NT2/D1 (cell line): Measurements from ENCODE around the gene RNU6-1.
A peak's percentile ranks its signal among the peaks of the same experiment; 100 is the strongest.

Experiments
- DNase-seq: peaks from one replicate; pipeline ENCODE4 v3.0.0-alpha.2; 2011; ENCODE audit warnings: low read depth, low spot score
- H3K27me3 ChIP-seq: 2 replicates; pipeline ENCODE4 v1.6.0; 2011; ENCODE audit warnings: mild to moderate bottlenecking; ENCODE audit not compliant: insufficient read length, insufficient read depth
- H3K36me3 ChIP-seq: 2 replicates; pipeline ENCODE4 v1.6.1; 2011; ENCODE audit warnings: mild to moderate bottlenecking, low read length, mixed read lengths; ENCODE audit not compliant: insufficient read depth, insufficient read length
- H3K4me1 ChIP-seq: 2 replicates; pipeline ENCODE4 v1.5.1; 2011; ENCODE audit not compliant: insufficient read depth, insufficient read length
- H3K4me3 ChIP-seq: 2 replicates; pipeline ENCODE4 v1.5.1; 2011; ENCODE audit warnings: low read depth; ENCODE audit not compliant: insufficient read length
- H3K9ac ChIP-seq: 2 replicates; pipeline ENCODE4 v1.6.0; 2011; ENCODE audit warnings: low read depth; ENCODE audit not compliant: insufficient read length
- H3K9me3 ChIP-seq: 2 replicates; pipeline ENCODE4 v1.5.1; 2011; ENCODE audit warnings: mild to moderate bottlenecking, low read length; ENCODE audit not compliant: insufficient read depth
- SUZ12 ChIP-seq: IDR thresholded peaks from 2 replicates; pipeline ENCODE4 v1.6.1; 2011; ENCODE audit not compliant: insufficient read length, insufficient read depth; ENCODE audit errors: extremely low read depth
- YY1 ChIP-seq: IDR thresholded peaks from 2 replicates; pipeline ENCODE4 v1.6.1; 2011; ENCODE audit not compliant: insufficient read length, insufficient read depth
- ZNF274 ChIP-seq: IDR thresholded peaks from 2 replicates; pipeline ENCODE4 v1.6.1; 2011; ENCODE audit warnings: mild to moderate bottlenecking, low read depth, low read length

RNU6-1 gene

DNA sequence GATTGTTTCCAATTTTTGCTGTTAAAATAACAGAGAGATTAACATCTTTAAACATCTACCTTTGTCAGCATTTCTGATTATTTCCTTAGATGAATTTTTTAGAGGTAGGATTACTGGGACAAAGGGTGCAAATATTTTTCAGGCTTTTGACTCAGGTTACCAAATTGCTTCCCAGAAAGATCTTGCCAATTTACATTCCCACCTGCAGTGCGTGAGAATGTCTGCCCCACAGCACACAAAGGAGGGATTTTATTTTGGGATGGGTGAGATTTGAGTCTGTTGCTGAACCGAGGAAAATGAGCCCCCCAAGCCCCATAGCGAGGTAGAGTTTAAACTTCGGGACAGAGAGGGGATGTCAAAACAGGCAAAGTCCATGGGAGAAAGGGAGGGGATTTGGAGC is 25.9 kb upstream of the RNU6-1 start:
- no peaks in the 10 kb centered on the region for H3K36me3 ChIP-seq
- H3K9me3 ChIP-seq: peaks cover 12% of the 10 kb centered on the region; the same call in 1 of the 2 replicates
- no peak overlapping the region for H3K4me3 ChIP-seq
- TF ChIP-seq ZNF274: no peak
- TF ChIP-seq SUZ12: no peak
- TF ChIP-seq YY1: no peak
- H3K4me1 ChIP-seq: no peaks in the 10 kb centered on the region
- H3K27me3 ChIP-seq: peaks cover 8% of the 10 kb centered on the region
- DNase-seq: no peak
- H3K9ac ChIP-seq: no peak overlapping the region

DNA sequence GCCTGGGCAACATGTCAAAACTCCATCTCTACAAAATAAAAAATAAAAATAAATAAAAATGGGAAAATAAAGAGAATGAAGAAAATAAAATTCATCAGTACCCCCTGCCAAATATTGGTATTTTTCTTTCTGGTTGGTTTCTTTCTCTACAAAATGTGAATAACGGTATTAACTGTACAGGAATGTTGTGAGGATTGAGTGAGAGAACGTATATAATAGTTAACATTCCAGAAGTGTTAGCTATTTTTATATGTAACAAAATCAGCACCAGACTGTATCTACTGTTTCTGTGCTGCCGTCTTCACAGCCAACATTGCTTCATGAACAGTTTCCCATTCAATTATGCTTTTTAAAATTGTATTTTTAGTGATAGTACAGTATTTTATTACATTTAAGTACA is 25.5 kb upstream of the RNU6-1 start:
- H3K9ac ChIP-seq: no peak overlapping the region
- H3K4me3 ChIP-seq: no peak overlapping the region
- peaks cover 8% of the 10 kb centered on the region for H3K27me3 ChIP-seq
- no peaks in the 10 kb centered on the region for H3K36me3 ChIP-seq
- TF ChIP-seq SUZ12 (no peak), YY1 (no peak), ZNF274 (no peak)
- no peaks in the 10 kb centered on the region for H3K4me1 ChIP-seq
- DNase-seq: no peak
- H3K9me3 ChIP-seq: peaks cover 12% of the 10 kb centered on the region; the same call in 1 of the 2 replicates

DNA sequence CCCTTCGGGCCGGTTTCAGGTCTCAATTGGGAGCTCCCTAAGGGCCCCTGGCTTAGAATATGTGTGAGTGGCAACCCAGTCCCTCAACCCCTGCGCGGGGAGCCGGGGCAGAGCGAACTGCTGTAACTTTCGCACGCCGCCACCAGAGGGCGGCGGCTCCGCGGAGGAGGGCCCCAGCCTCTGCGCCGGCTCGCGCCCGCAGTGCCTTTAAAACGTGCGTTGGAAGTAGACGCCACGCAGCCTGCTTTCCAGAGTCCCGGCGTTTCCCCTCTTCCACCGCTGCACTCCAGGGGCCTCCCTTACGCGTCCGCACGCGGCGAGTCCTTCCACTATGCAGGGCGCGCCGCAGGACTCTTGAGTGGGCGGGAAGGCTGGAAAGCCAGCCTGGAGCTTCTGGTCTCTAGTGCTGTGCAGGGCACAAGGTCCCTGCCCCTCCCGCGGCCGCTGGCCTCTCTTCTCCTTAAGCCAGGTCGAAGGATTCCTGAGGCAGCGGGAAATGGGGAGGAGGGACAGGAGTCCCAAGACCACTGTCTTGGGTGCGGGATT is 23.7 kb upstream of the RNU6-1 start:
- Histone ChIP-seq H3K9me3 (no peaks in the 10 kb centered on the region), H3K27me3 (peaks cover 8% of the 10 kb centered on the region), H3K4me3 (peak overlapping the region; percentile 21), H3K36me3 (no peaks in the 10 kb centered on the region), H3K4me1 (peaks cover 3% of the 10 kb centered on the region), H3K9ac (peak overlapping the region; percentile 75)
- TF ChIP-seq SUZ12: no peak
- no peak for TF ChIP-seq ZNF274
- no peak for TF ChIP-seq YY1
- no peak for DNase-seq

DNA sequence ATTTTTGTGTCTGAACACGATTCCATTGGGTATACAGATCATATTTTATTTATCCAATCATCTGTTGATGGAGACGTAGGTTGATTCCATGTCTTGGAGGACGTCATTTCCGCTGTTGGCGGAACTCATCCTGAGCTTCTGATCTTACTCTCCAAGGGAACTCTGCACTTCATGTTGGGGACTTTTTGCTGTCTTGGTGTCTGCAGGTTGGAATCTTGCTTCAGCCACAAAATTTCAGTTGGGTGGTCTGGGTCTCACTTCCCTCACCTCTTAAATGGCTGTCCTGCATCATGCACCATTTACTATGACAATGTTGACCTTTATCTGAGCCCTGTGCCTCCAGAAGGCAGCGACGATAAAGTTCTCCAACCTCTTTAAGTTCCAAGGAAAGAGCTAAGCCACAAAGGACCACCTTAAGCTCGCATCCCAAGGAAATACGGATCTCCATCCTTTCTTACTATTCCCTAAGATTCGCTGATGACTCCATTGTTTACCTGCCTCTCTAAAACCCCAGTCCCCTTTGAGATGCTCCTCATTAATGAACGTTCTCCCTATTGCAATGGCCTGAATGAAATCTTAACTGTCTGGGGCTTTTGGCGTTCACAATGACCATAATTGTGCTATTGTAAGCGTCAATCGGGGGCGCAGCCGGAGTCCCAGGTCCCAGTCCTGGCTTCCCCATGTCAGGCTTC is 23.1 kb upstream of the RNU6-1 start:
- Histone ChIP-seq H3K36me3 (no peaks in the 10 kb centered on the region), H3K4me3 (no peak overlapping the region), H3K4me1 (peaks cover 3% of the 10 kb centered on the region), H3K9me3 (no peaks in the 10 kb centered on the region), H3K27me3 (peaks cover 8% of the 10 kb centered on the region), H3K9ac (no peak overlapping the region)
- DNase-seq: no peak
- TF ChIP-seq YY1: no peak
- TF ChIP-seq SUZ12: no peak
- TF ChIP-seq ZNF274: no peak

DNA sequence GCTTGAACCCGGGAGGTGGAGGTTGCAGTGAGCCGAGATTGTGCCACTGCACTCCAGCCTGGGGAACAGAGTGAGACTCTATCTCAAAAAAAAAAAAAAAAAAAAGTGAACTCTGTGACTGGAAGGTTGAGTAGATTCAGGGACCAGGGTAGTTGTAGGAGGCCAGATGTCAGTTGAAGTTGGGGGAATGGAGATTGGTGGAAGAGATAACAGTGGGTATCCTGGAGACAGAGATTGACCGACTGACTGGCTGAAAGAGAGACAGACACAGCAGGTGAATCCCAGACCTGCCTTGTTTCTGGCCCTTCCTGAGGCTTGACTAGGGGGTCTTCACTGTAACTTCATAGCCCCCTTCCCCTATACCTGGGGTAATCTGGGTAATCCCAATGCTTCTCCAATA is 22.1 kb upstream of the RNU6-1 start:
- Histone ChIP-seq H3K27me3 (peaks cover 8% of the 10 kb centered on the region), H3K36me3 (no peaks in the 10 kb centered on the region), H3K9ac (no peak overlapping the region), H3K9me3 (no peaks in the 10 kb centered on the region), H3K4me1 (peaks cover 4% of the 10 kb centered on the region), H3K4me3 (no peak overlapping the region)
- no peak for DNase-seq
- no peak for TF ChIP-seq SUZ12
- TF ChIP-seq YY1: no peak
- no peak for TF ChIP-seq ZNF274

DNA sequence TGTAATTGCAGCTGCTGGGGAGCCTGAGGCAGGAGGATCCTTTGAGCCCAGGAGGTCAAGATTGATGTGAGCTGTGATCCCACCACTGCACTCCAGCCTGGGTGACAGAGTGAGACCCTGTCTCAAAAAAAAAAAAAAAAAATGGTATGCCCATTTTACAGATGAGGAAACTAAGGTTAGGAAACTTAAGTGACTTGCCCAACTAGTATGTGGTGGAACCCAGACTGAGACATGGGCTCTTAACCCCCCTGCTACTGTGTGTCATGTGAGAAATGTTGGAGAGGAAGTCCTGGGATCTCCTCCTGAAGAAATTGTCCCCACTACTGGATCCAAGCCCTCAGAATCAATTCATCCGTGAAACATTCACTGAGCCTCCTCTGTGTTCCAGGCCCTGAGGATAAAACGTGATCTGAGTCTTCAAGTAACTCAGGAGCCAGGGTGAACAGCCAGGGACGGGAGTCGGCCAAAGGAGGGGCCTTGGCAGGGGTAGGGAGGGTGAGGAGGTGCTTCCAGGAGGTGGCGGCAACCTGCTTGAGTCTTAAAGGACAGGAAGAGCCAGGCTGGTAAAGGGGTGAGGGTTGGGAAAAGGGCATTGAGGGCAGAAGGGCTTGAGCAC is 19.6 kb upstream of the RNU6-1 start:
- Histone ChIP-seq H3K9me3 (no peaks in the 10 kb centered on the region), H3K27me3 (peaks cover 8% of the 10 kb centered on the region), H3K4me3 (no peak overlapping the region), H3K9ac (no peak overlapping the region), H3K36me3 (no peaks in the 10 kb centered on the region), H3K4me1 (peaks cover 7% of the 10 kb centered on the region)
- no peak for TF ChIP-seq YY1
- no peak for TF ChIP-seq SUZ12
- TF ChIP-seq ZNF274: no peak
- DNase-seq: no peak

DNA sequence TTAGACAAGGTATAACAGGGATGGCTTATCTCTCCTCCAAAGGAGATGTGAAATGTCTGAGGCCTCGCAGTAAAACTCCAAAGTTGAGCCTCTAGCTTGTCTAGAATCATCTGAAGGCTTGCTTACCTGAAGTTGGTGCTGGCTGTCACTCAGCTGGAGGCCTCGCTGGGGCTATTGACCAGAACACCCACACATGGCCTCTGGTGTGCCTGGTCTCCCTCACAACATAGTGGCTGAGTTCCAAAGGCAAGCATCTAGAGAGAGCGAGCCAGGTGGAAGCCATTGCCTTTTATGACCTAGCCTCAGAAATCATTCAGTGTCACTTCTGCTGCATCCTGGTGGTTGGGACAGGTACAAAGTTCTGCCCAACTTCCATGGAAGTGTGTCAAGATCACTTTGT is 17.4 kb upstream of the RNU6-1 start:
- Histone ChIP-seq H3K36me3 (no peaks in the 10 kb centered on the region), H3K27me3 (no peaks in the 10 kb centered on the region), H3K4me1 (peaks cover 12% of the 10 kb centered on the region), H3K4me3 (no peak overlapping the region), H3K9ac (no peak overlapping the region), H3K9me3 (no peaks in the 10 kb centered on the region)
- TF ChIP-seq ZNF274 (no peak), YY1 (no peak), SUZ12 (no peak)
- DNase-seq: no peak
